GM04504 (cell line): ENCODE measurements around the gene REEP1.

Experiments used
- DNase-seq: peaks from one replicate; pipeline ENCODE4 v3.0.0-alpha.2; 2012; ENCODE audit warnings: low read depth

The REEP1 gene

GRCh38 chr2:86305915-86306254 is 31.5 kb downstream of the REEP1 start:
- no peak for DNase-seq

GRCh38 chr2:86305195-86305914 is 32.1 kb downstream of the REEP1 start:
- no peak for DNase-seq

- DNase-seq, result no peak
Observed at GRCh38 chr2:86304416-86304815, 33.0 kb downstream of the REEP1 start.

GRCh38 chr2:86302320-86302719 is 35.1 kb downstream of the REEP1 start:
- no peak for DNase-seq

- DNase-seq, result no peak
Observed at GRCh38 chr2:86301711-86302202, 35.7 kb downstream of the REEP1 start.

GRCh38 chr2:86301009-86301408 is 36.4 kb downstream of the REEP1 start:
- no peak for DNase-seq

- no peak for DNase-seq
Observed at GRCh38 chr2:86300496-86300895, 36.9 kb downstream of the REEP1 start.

- no peak for DNase-seq
Observed at GRCh38 chr2:86298411-86299390, 38.7 kb downstream of the REEP1 start.

- no peak for DNase-seq
Observed at GRCh38 chr2:86297382-86298147, 39.9 kb downstream of the REEP1 start.

- no peak for DNase-seq
Observed at GRCh38 chr2:86296947-86297346, 40.5 kb downstream of the REEP1 start.

GRCh38 chr2:86295066-86295465 is 42.4 kb downstream of the REEP1 start:
- no peak for DNase-seq

GRCh38 chr2:86293612-86294011 is 43.8 kb downstream of the REEP1 start:
- DNase-seq, result no peak

GRCh38 chr2:86292571-86293515 is 44.6 kb downstream of the REEP1 start:
- DNase-seq, result no peak

GRCh38 chr2:86291328-86291662 is 46.1 kb downstream of the REEP1 start:
- DNase-seq, result no peak

- no peak for DNase-seq
Observed at GRCh38 chr2:86290596-86291327, 46.7 kb downstream of the REEP1 start.

- no peak for DNase-seq
Observed at GRCh38 chr2:86286516-86286915, 50.9 kb downstream of the REEP1 start.

- DNase-seq, result no peak
Observed at GRCh38 chr2:86285981-86286380, 51.4 kb downstream of the REEP1 start.

GRCh38 chr2:86285571-86285970 is 51.9 kb downstream of the REEP1 start:
- DNase-seq, result no peak

GRCh38 chr2:86284987-86285386 is 52.4 kb downstream of the REEP1 start:
- no peak for DNase-seq

- DNase-seq, result no peak
Observed at GRCh38 chr2:86284401-86284841, 53.0 kb downstream of the REEP1 start.
